ENCODE data around the gene SLC27A5.
A peak's percentile ranks its signal among the peaks of the same experiment; 100 is the strongest.
"Not testable (repeated sequence)": the region's sequence is repeated elsewhere in the genome, so short reads cannot be mapped to it uniquely, and the experiment has no call there.

SLC27A5 gene

GRCh38 chr19:58521651-58522050 lies 9.9 kb upstream of the SLC27A5 start:
- DNase-seq = no peak

- DNase-seq = no peak
These were observed 8.4 kb upstream of the SLC27A5 start for GRCh38 chr19:58520257-58520599.

GRCh38 chr19:58519355-58520256 lies 7.8 kb upstream of the SLC27A5 start, which contains the start of gene ZBTB45:
TSS of gene ZBTB45 (minus strand) at chr19:58519810. CDS start at chr19:58517673, 2,137 bp downstream.
- DNase-seq = peak; percentile 94

GRCh38 chr19:58519087-58519354 lies 7.2 kb upstream of the SLC27A5 start:
- DNase-seq = peak; percentile 71

GRCh38 chr19:58518256-58519086 lies 6.7 kb upstream of the SLC27A5 start:
- no peak for DNase-seq

- no peak for DNase-seq
These were observed 5.4 kb upstream of the SLC27A5 start for GRCh38 chr19:58516964-58517833.

GRCh38 chr19:58516246-58516836 lies 4.5 kb upstream of the SLC27A5 start:
- no peak for DNase-seq

GRCh38 chr19:58515259-58515658 lies 3.5 kb upstream of the SLC27A5 start:
- DNase-seq = no peak

- no peak for DNase-seq
These were observed 2.8 kb upstream of the SLC27A5 start for GRCh38 chr19:58514564-58515022.

GRCh38 chr19:58513694-58514563 lies 2.1 kb upstream of the SLC27A5 start:
- peak; percentile 98 for DNase-seq

GRCh38 chr19:58513213-58513693 lies 1.5 kb upstream of the SLC27A5 start:
- DNase-seq = no peak

GRCh38 chr19:58510084-58510862 lies 1.5 kb downstream of the SLC27A5 start:
- no peak for DNase-seq

- no peak for DNase-seq
These were observed 2.1 kb downstream of the SLC27A5 start for GRCh38 chr19:58509731-58510083.

GRCh38 chr19:58507602-58508223 lies 4.1 kb downstream of the SLC27A5 start:
- not testable (repeated sequence) for DNase-seq

- no peak for DNase-seq
These were observed 11.6 kb downstream of the SLC27A5 start for GRCh38 chr19:58500242-58500641.

GRCh38 chr19:58499021-58499927 lies 12.5 kb downstream of the SLC27A5 start:
- peak; percentile 100 for DNase-seq

GRCh38 chr19:58498316-58499020 lies 13.3 kb downstream of the SLC27A5 start:
- no peak for DNase-seq

- no peak for DNase-seq
These were observed 14.1 kb downstream of the SLC27A5 start for GRCh38 chr19:58497634-58498170.
